Measurements from ENCODE around the gene PRDM15. TPM values are rescaled to one million over a fixed set of nuclear protein-coding genes. Genes with fewer than 3 reads are reported as not detected.

Gene PRDM15
- total RNA-seq, 2 experiments from 2014 or later = 8.5 to 9.9 TPM

- no peak overlapping the region for H3K4me3 Mint-ChIP-seq
- no peak for DNase-seq
- no peaks in the 10 kb centered on the region for H3K9me3 Mint-ChIP-seq
- peaks cover 6% of the 10 kb centered on the region for H3K4me1 Mint-ChIP-seq (ENCODE audit: low read depth)
- POLR2A ChIA-PET = no interaction called here
- no peaks in the 10 kb centered on the region for H3K36me3 Mint-ChIP-seq
- H3K27me3 Mint-ChIP-seq = peaks cover 45% of the 10 kb centered on the region
- H3K27ac Mint-ChIP-seq = no peak overlapping the region
- CTCF ChIA-PET = no interaction called here
- intact Hi-C loops (cut with micrococcal nuclease) = no loop called here
These were observed 98.7 kb downstream of the PRDM15 start for GRCh38 chr21:41780337-41781049.

- Mint-ChIP-seq H3K4me1 (ENCODE audit: low read depth) (peaks cover 6% of the 10 kb centered on the region), H3K9me3 (no peaks in the 10 kb centered on the region), H3K36me3 (no peaks in the 10 kb centered on the region), H3K27me3 (peaks cover 49% of the 10 kb centered on the region), H3K27ac (no peak overlapping the region), H3K4me3 (no peak overlapping the region)
- CTCF ChIA-PET = no interaction called here
- DNase-seq = no peak
- intact Hi-C loops (cut with micrococcal nuclease) = no loop called here
- POLR2A ChIA-PET = no interaction called here
These were observed 99.5 kb downstream of the PRDM15 start for GRCh38 chr21:41779659-41780058.

GRCh38 chr21:41778930-41779600 lies 100.1 kb downstream of the PRDM15 start:
- Mint-ChIP-seq H3K4me1 (ENCODE audit: low read depth) (peaks cover 6% of the 10 kb centered on the region), H3K36me3 (no peaks in the 10 kb centered on the region), H3K9me3 (no peaks in the 10 kb centered on the region), H3K4me3 (no peak overlapping the region), H3K27ac (no peak overlapping the region), H3K27me3 (peaks cover 51% of the 10 kb centered on the region)
- intact Hi-C loops (cut with micrococcal nuclease) = no loop called here
- ChIA-PET POLR2A (no interaction called here), CTCF (interaction anchor here (1.2 kb wide), 2 partner anchors 167 to 496 kb away, joined by 5 to 8 read pairs; no protein-coding TSS in a partner anchor)
- DNase-seq = no peak

- H3K9me3 Mint-ChIP-seq = no peaks in the 10 kb centered on the region
- peak; percentile 43 for DNase-seq
- POLR2A ChIA-PET = interaction anchor here (0.6 kb wide), 1 partner anchor 241 kb away, joined by 3 read pairs; no protein-coding TSS in a partner anchor
- H3K36me3 Mint-ChIP-seq = no peaks in the 10 kb centered on the region
- H3K4me3 Mint-ChIP-seq = no peak overlapping the region
- no peaks in the 10 kb centered on the region for H3K4me1 Mint-ChIP-seq (ENCODE audit: low read depth)
- peaks cover 45% of the 10 kb centered on the region for H3K27me3 Mint-ChIP-seq
- intact Hi-C loops (cut with micrococcal nuclease) = no loop called here
- H3K27ac Mint-ChIP-seq = no peak overlapping the region
- CTCF ChIA-PET = interaction anchor here (1.2 kb wide), 2 partner anchors 166 to 495 kb away, joined by 5 to 8 read pairs; no protein-coding TSS in a partner anchor
These were observed 101.0 kb downstream of the PRDM15 start for GRCh38 chr21:41777951-41778815.

- intact Hi-C loops (cut with micrococcal nuclease) = no loop called here
- CTCF ChIA-PET = no interaction called here
These were observed 102.4 kb downstream of the PRDM15 start for GRCh38 chr21:41776778-41777177.

GRCh38 chr21:41775149-41775472 lies 104.0 kb downstream of the PRDM15 start:
- ChIA-PET CTCF (interaction anchor here (0.6 to 1.4 kb wide), 2 partner anchors 42 to 168 kb away, joined by 3 read pairs; no protein-coding TSS in a partner anchor), POLR2A (no interaction called here)
- H3K9me3 Mint-ChIP-seq = no peaks in the 10 kb centered on the region
- H3K27me3 Mint-ChIP-seq = peaks cover 47% of the 10 kb centered on the region
- intact Hi-C loops (cut with micrococcal nuclease) = no loop called here
- H3K4me1 Mint-ChIP-seq (ENCODE audit: low read depth) = no peaks in the 10 kb centered on the region
- H3K27ac Mint-ChIP-seq = no peak overlapping the region
- DNase-seq = no peak
- no peak overlapping the region for H3K4me3 Mint-ChIP-seq
- no peaks in the 10 kb centered on the region for H3K36me3 Mint-ChIP-seq

More at GRCh38 chr21:41776778-41777177, 102.4 kb downstream of the PRDM15 start:
- no peaks in the 10 kb centered on the region for H3K4me1 Mint-ChIP-seq (ENCODE audit: low read depth)
- POLR2A ChIA-PET = no interaction called here
- no peak for DNase-seq
- H3K36me3 Mint-ChIP-seq = no peaks in the 10 kb centered on the region
- no peak overlapping the region for H3K4me3 Mint-ChIP-seq
- no peaks in the 10 kb centered on the region for H3K9me3 Mint-ChIP-seq
- H3K27me3 Mint-ChIP-seq = peaks cover 47% of the 10 kb centered on the region
- H3K27ac Mint-ChIP-seq = no peak overlapping the region

GRCh38 chr21:41774467-41775148 lies 104.5 kb downstream of the PRDM15 start:
- no peak overlapping the region for H3K4me3 Mint-ChIP-seq
- no peak for DNase-seq
- no peaks in the 10 kb centered on the region for H3K36me3 Mint-ChIP-seq
- H3K9me3 Mint-ChIP-seq = no peaks in the 10 kb centered on the region
- intact Hi-C loops (cut with micrococcal nuclease) = no loop called here
- POLR2A ChIA-PET = no interaction called here
- CTCF ChIA-PET = interaction anchor here (1.4 kb wide), 1 partner anchor 42 kb away, joined by 3 read pairs; no protein-coding TSS in a partner anchor
- H3K27me3 Mint-ChIP-seq = peaks cover 49% of the 10 kb centered on the region
- no peaks in the 10 kb centered on the region for H3K4me1 Mint-ChIP-seq (ENCODE audit: low read depth)
- no peak overlapping the region for H3K27ac Mint-ChIP-seq

GRCh38 chr21:41772351-41773080 lies 106.6 kb downstream of the PRDM15 start:
- Mint-ChIP-seq H3K4me1 (ENCODE audit: low read depth) (peaks cover 16% of the 10 kb centered on the region), H3K27ac (no peak overlapping the region), H3K27me3 (peaks cover 48% of the 10 kb centered on the region), H3K4me3 (no peak overlapping the region), H3K36me3 (no peaks in the 10 kb centered on the region), H3K9me3 (no peaks in the 10 kb centered on the region)
- DNase-seq = no peak
- POLR2A ChIA-PET = no interaction called here
- intact Hi-C loops (cut with micrococcal nuclease) = no loop called here
- CTCF ChIA-PET = no interaction called here

GRCh38 chr21:41771625-41771945 lies 107.6 kb downstream of the PRDM15 start:
- no peak overlapping the region for H3K4me3 Mint-ChIP-seq
- ChIA-PET CTCF (interaction anchor here (0.8 kb wide), 1 partner anchor 346 kb away, joined by 3 read pairs; no protein-coding TSS in a partner anchor), POLR2A (no interaction called here)
- no peak for DNase-seq
- H3K36me3 Mint-ChIP-seq = peaks cover 2% of the 10 kb centered on the region
- peaks cover 51% of the 10 kb centered on the region for H3K27me3 Mint-ChIP-seq
- H3K9me3 Mint-ChIP-seq = no peaks in the 10 kb centered on the region
- H3K4me1 Mint-ChIP-seq (ENCODE audit: low read depth) = peaks cover 21% of the 10 kb centered on the region
- no peak overlapping the region for H3K27ac Mint-ChIP-seq
- intact Hi-C loops (cut with micrococcal nuclease) = no loop called here

GRCh38 chr21:41770901-41771624 lies 108.1 kb downstream of the PRDM15 start:
- intact Hi-C loops (cut with micrococcal nuclease) = no loop called here
- no peaks in the 10 kb centered on the region for H3K9me3 Mint-ChIP-seq
- POLR2A ChIA-PET = no interaction called here
- no peak overlapping the region for H3K4me3 Mint-ChIP-seq
- peaks cover 21% of the 10 kb centered on the region for H3K4me1 Mint-ChIP-seq (ENCODE audit: low read depth)
- CTCF ChIA-PET = interaction anchor here (0.8 kb wide), 1 partner anchor 347 kb away, joined by 3 read pairs; no protein-coding TSS in a partner anchor
- peaks cover 2% of the 10 kb centered on the region for H3K36me3 Mint-ChIP-seq
- DNase-seq = no peak
- no peak overlapping the region for H3K27ac Mint-ChIP-seq
- peaks cover 51% of the 10 kb centered on the region for H3K27me3 Mint-ChIP-seq

- Mint-ChIP-seq H3K27ac (no peak overlapping the region), H3K4me3 (no peak overlapping the region), H3K9me3 (no peaks in the 10 kb centered on the region), H3K27me3 (peaks cover 52% of the 10 kb centered on the region), H3K36me3 (peaks cover 2% of the 10 kb centered on the region), H3K4me1 (ENCODE audit: low read depth) (peaks cover 21% of the 10 kb centered on the region)
- ChIA-PET CTCF (no interaction called here), POLR2A (no interaction called here)
- intact Hi-C loops (cut with micrococcal nuclease) = loop anchor here (5.0 kb wide), 1 partner anchor 488 kb away; no protein-coding TSS in a partner anchor
- no peak for DNase-seq
These were observed 109.2 kb downstream of the PRDM15 start for GRCh38 chr21:41769933-41770332.
